Measurements from ENCODE around the gene LHX4.

Gene LHX4

GRCh38 chr1:180257486-180257885, 27.4 kb downstream of the LHX4 start:
- no peak for DNase-seq (ENCODE audit: low read depth in 2 of 2)

GRCh38 chr1:180258290-180258689, 28.2 kb downstream of the LHX4 start:
- no peak for DNase-seq (ENCODE audit: low read depth in 2 of 2)

GRCh38 chr1:180258935-180259334, 28.9 kb downstream of the LHX4 start:
- no peak for DNase-seq (ENCODE audit: low read depth in 2 of 2)

- DNase-seq (ENCODE audit: low read depth in 2 of 2), result no peak
These were observed 29.6 kb downstream of the LHX4 start for GRCh38 chr1:180259431-180260338.

DNA sequence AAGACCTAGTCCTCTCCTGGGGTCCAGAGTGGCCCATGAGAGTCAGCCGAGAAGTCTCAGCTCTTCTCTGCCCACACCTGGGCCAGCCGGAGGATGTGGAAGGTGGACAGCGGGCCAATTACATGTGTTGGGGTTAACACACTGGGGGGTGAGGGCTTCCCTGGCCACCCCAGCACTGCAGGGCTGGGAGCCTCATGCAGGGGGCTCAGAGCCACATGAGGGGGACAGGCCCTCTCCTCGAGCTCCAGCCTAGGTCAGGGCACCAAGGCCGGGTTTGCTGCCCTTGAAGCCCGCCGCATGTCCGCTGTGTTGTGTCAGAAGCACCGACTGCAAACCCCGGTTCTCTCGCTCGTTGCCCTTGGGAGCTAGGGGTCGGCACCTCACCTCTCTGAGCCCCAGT, 30.5 kb downstream of the LHX4 start:
- no peak for DNase-seq (ENCODE audit: low read depth in 2 of 2)

- DNase-seq (ENCODE audit: low read depth in 2 of 2), result no peak
These were observed 31.0 kb downstream of the LHX4 start for GRCh38 chr1:180261030-180261429.

DNA sequence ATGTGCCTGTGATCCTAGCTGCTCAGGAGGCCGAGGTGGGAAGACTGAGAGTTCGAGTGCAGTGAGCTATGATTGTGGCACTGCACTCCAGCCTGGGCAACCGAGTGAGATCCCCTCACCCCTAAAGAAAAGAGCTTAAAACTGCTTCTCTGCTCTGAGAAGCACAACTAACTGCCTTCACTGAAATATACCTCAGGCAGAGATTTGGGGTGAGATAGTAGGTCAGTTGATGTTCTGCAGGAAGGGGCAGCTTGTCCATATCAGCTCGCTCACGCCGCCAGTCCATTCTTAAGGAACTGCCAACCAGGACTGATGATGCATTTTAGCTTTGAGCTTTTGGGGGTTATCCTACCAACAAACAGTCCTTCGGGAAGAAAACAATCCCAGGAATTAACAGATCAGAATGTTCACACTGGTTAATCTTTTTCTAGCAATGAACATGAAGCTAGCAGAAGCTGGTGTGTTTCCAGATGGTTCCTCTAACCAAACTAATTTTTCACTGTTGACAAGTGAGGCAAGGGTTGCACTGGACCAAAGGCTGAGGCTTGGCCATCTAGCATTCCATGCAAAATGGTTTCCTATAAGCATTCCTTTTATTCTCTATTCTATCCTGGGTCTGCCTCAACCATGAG, 31.6 kb downstream of the LHX4 start:
- no peak for DNase-seq (ENCODE audit: low read depth in 2 of 2)

DNA sequence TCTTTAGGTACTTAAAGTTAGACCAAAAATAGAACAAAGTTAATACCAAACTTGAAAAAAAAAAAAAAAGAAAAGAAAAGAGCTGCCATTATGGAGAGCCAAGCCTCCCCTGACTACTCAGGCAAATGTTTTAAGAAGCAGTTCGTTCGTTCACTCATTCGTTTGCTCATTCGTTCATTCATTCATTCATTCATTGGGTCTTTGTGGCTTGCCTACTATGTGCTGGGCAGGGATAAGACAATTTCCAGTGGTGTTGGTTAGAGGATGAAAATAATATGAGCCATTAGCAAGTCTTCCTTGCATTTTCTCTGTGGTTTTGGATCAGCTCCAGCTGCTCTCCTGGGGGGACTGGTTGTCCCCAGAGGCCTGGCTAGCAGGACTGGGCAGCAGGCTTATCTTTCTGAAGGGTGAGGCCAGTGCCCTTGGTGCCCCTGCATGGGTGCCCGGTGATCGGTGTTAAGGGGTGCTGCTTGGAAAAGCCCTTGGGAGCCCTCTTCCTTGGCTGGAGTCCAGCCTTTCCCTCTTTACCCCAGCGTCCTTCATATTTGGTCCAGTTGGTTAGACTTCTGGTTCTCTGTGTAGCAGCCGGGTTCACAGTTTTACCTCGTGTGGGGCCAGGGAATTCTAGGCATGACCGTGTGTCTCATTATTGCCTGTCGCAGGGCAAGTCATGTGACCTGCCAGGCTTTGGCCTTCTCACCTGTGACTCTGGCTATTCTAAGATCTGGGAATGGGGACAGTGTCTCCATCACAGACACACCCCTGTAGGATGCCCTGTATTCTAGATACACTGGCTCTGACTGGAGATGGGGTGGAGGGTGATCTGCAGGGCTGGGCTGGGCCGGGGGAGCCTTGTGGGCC, 32.8 kb downstream of the LHX4 start:
- DNase-seq (ENCODE audit: low read depth in 2 of 2), result no peak

DNA sequence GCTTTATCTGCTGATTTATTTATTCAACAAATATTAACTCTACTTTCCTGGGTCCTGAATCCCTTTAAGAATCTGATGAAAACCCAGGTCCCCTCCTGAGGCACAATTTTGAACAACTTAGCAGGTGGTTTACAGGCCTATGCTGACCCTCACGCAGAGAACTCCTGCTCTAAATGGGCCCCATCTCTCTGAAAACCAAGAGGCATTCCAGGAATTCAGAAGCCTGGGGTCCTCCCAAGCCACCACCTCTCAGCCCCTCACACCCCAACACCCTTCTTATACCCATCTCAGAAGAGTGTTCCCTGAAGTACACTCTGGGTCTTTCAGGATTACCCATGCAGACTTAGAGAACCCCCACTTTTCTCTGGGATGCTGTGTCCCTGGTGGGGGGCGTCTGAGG, 34.5 kb downstream of the LHX4 start:
- no peak for DNase-seq (ENCODE audit: low read depth in 2 of 2)

- DNase-seq (ENCODE audit: low read depth in 2 of 2), result no peak
These were observed 35.1 kb downstream of the LHX4 start for GRCh38 chr1:180265201-180265600.

GRCh38 chr1:180265871-180266270, 35.8 kb downstream of the LHX4 start:
- DNase-seq (ENCODE audit: low read depth in 2 of 2), result no peak

GRCh38 chr1:180266275-180267210, 36.5 kb downstream of the LHX4 start:
- no peak for DNase-seq (ENCODE audit: low read depth in 2 of 2)

DNA sequence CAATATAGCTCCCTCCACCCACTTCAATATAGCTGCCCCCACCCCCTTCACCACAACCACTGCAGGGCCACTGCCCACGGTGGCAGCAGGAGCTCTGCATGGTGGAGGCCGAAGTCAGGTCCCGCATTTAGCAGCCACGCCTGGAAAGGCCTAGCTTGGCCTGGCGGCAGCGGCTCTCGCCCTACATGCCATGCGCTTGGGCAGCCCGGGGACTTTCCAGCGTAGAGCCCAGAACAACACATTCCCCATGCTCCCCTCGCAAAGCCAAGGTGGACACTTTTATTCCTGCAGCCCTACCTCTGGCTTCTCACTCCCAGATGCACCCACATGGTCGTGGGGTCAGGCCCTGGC, 37.1 kb downstream of the LHX4 start:
- no peak for DNase-seq (ENCODE audit: low read depth in 2 of 2)

- DNase-seq (ENCODE audit: low read depth in 2 of 2), result no peak
These were observed 37.9 kb downstream of the LHX4 start for GRCh38 chr1:180267761-180268555.

DNA sequence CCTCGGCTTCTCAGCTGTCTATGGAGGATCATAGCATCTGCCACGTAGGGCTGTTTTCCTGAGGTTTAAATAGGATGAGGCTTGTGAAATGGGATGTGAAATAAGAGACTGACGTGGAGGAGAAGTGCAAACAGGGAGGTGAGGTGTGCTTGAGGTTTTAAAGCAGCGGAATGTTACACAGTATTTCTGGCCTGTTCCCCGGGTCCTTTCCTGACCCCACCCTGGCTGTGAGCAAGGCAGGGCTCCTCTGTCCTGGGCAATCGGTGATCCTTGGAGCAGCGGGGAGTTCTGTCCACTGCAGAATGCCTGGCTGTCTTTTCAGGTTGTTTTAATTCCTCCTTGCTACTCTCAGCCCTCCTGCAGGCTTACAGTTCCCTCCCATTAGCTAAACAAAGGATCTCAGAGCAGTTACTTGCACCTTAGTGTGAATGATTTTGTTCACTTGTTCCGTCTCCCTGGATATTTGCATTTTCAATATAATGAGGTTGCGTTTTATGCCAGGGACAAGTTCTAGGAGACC, 38.6 kb downstream of the LHX4 start:
- DNase-seq (ENCODE audit: low read depth in 2 of 2), result no peak

DNA sequence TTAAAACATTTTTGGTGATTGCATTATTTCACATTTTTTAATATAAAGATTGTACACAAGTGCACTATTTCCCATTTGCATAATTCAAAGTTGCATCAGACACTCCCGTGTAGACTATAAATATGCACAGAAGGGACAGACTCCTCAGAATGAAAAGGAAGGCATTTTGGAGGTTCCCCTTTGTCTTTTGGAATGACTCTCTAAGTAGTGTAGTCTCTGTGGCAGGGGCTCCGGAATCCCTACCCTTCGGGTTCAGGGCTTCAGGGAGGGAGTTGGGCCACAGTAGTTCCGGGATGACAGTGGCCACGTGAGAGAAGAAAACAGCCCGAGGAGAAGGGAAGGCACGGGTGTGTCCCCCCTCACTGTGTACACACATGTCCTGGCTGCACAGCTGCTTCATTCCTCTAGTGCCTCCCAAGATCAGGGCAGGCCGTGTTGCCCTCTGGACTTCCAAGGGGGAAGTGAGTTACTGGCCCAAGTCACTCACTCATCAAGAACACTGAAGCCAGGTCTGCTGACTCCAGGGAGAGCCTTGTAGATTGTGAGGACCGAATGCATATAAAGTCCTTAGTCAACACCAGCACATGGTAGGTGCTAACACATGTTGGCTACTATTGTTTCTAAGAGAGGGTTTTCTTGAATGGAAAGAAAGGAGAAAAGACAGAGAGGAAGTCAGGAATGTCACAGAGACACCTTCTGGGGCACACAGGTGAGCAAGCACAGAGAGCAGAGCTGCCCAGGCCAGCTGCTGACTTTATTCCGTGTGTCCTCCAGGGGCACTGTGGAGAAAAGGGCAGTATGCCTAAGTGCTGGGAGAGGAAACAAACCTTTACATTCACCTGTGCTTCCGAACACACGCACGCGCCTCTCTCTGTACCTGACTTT, 39.8 kb downstream of the LHX4 start:
- DNase-seq (ENCODE audit: low read depth in 2 of 2), result no peak

GRCh38 chr1:180270530-180271271, 40.6 kb downstream of the LHX4 start:
- DNase-seq (ENCODE audit: low read depth in 2 of 2), result no peak

All from stimulated activated CD4-positive, alpha-beta T cell treated with anti-CD3 and anti-CD28 coated beads, Interleukin-4, amount 100 ng/mL, for 48 hours (primary cell).